ENCODE data around the gene CXCL11. TPM values are rescaled to one million over a fixed set of nuclear protein-coding genes. Genes with fewer than 3 reads are reported as not detected.

Gene CXCL11
- total RNA-seq (under 1 TPM in 2 of 7 donors, not detected in 5; 0.18 to 0.57 TPM), polyA plus RNA-seq (1 to 10 TPM in 1 of 2 donors, not detected in 1; 1.1 TPM)
- long read RNA-seq, donor 1: 0 reads
- long read RNA-seq, donor 2, partial matches to known transcripts: 0 of 6 reads
- long read RNA-seq, donor 2, other reads (novel, unspliced or antisense): 6 of 6 reads
- long read RNA-seq, donor 3: 0 reads

DNA sequence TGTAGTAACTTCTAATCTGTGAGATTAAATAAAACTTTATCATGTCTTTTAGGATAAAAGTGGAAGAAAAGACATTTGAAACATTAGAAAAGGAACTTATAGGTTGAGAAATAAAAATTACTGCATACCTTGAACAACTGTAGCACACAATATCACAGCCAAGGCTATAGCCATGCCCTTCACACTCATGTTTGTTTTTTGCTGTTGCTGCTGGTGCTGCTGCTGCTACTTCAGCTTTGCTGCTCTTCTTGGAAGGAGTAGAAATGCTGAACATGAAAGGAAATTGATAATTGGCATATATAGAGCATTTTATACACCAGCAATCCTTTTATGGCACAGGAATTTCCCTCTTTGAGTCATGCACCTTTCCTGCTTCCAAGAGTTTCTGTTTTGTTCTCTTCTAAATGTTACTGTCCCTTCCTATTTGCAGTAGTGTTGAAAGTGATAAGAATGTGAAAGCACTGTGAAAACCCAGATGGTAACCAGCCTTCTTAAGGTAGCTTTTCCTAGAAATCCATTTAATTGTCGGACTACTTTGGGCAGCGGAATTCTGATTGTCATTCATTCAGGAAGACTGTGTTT, at the start of gene CXCL11:
Gene CXCL11, minus strand, starts transcription at position 272 of the 582 bp plus-strand sequence. Its CDS starts 83 bp downstream, at position 189.
- intact Hi-C loops (cut with DNase I): no loop called here
- 80 to 87% (median 86%) methylated on average over 2 of the region's 2 CpGs for WGBS, 3 donors
- Histone ChIP-seq H3K9me3 (no peaks in the 10 kb centered on the region), H3K4me1 (ENCODE audit: insufficient read depth) (no peaks in the 10 kb centered on the region), H3K27me3 (no peaks in the 10 kb centered on the region), H3K27ac (no peak within 1 kb of the TSS), H3K4me3 (no peak within 1 kb of the TSS), H3K36me3 (no peaks in the 10 kb centered on the region)
- TF ChIP-seq, protein P1, sequence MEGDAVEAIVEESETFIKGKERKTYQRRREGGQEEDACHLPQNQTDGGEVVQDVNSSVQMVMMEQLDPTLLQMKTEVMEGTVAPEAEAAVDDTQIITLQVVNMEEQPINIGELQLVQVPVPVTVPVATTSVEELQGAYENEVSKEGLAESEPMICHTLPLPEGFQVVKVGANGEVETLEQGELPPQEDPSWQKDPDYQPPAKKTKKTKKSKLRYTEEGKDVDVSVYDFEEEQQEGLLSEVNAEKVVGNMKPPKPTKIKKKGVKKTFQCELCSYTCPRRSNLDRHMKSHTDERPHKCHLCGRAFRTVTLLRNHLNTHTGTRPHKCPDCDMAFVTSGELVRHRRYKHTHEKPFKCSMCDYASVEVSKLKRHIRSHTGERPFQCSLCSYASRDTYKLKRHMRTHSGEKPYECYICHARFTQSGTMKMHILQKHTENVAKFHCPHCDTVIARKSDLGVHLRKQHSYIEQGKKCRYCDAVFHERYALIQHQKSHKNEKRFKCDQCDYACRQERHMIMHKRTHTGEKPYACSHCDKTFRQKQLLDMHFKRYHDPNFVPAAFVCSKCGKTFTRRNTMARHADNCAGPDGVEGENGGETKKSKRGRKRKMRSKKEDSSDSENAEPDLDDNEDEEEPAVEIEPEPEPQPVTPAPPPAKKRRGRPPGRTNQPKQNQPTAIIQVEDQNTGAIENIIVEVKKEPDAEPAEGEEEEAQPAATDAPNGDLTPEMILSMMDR (IDR thresholded peaks at IDR 0.05): no peak
- TF ChIP-seq EP300 (IDR thresholded peaks at IDR 0.05) (no peak), POLR2A (IDR thresholded peaks at IDR 0.05) (no peak)
- no peak for DNase-seq

- no peak for DNase-seq
- WGBS, 3 donors: 39 to 72% (median 43%) methylated on average over 1 of the region's 1 CpG
- intact Hi-C loops (cut with DNase I): no loop called here
- Histone ChIP-seq H3K4me3 (no peak overlapping the region), H3K4me1 (ENCODE audit: insufficient read depth) (no peaks in the 10 kb centered on the region), H3K9me3 (no peaks in the 10 kb centered on the region), H3K27me3 (no peaks in the 10 kb centered on the region), H3K36me3 (no peaks in the 10 kb centered on the region), H3K27ac (no peak overlapping the region)
- no peak for TF ChIP-seq EP300 (IDR thresholded peaks at IDR 0.05)
- TF ChIP-seq, protein P1 (IDR thresholded peaks at IDR 0.05): no peak
- TF ChIP-seq POLR2A (IDR thresholded peaks at IDR 0.05): no peak
Observed at GRCh38 chr4:76084542-76084941, 48.7 kb upstream of the CXCL11 start.

GRCh38 chr4:76083386-76083988, 47.6 kb upstream of the CXCL11 start:
- no peak for DNase-seq
- no peak overlapping the region for H3K4me3 ChIP-seq
- no peaks in the 10 kb centered on the region for H3K9me3 ChIP-seq
- WGBS, 3 donors: 74 to 84% (median 83%) methylated on average over 3 of the region's 3 CpGs
- no peaks in the 10 kb centered on the region for H3K4me1 ChIP-seq (ENCODE audit: insufficient read depth)
- no peaks in the 10 kb centered on the region for H3K36me3 ChIP-seq
- TF ChIP-seq POLR2A (IDR thresholded peaks at IDR 0.05): no peak
- TF ChIP-seq, protein P1 (IDR thresholded peaks at IDR 0.05): no peak
- no peak for TF ChIP-seq EP300 (IDR thresholded peaks at IDR 0.05)
- no peaks in the 10 kb centered on the region for H3K27me3 ChIP-seq
- no peak overlapping the region for H3K27ac ChIP-seq
- intact Hi-C loops (cut with DNase I): no loop called here

- Histone ChIP-seq H3K27me3 (no peaks in the 10 kb centered on the region), H3K27ac (no peak overlapping the region), H3K36me3 (no peaks in the 10 kb centered on the region), H3K9me3 (no peaks in the 10 kb centered on the region), H3K4me3 (no peak overlapping the region), H3K4me1 (ENCODE audit: insufficient read depth) (no peaks in the 10 kb centered on the region)
- intact Hi-C loops (cut with DNase I): no loop called here
- no peak for DNase-seq
- TF ChIP-seq, protein P1 (IDR thresholded peaks at IDR 0.05): no peak
- TF ChIP-seq EP300 (IDR thresholded peaks at IDR 0.05) (no peak), POLR2A (IDR thresholded peaks at IDR 0.05) (no peak)
- WGBS, 3 donors: 38 to 45% (median 38%) methylated on average over 4 of the region's 4 CpGs
Observed at GRCh38 chr4:76078033-76078613, 42.3 kb upstream of the CXCL11 start.
